ENCODE results near the gene ABCC2. TPM values are rescaled to one million over a fixed set of nuclear protein-coding genes. Genes with fewer than 3 reads are reported as not detected.

ABCC2 gene
- total RNA-seq, 4 donors from 2014 or later: 9.9 to 156 (median 64.6) TPM

- Histone ChIP-seq H3K9me3 (no peaks in the 10 kb centered on the region), H3K27me3 (no peaks in the 10 kb centered on the region), H3K4me3 (no peak overlapping the region), H3K4me1 (no peaks in the 10 kb centered on the region), H3K36me3 (peaks cover 0 to 53% (median 0%) of the 10 kb centered on the region in 3 donors), H3K27ac (no peak overlapping the region)
- DNase-seq: no peak
- TF ChIP-seq POLR2A (IDR thresholded peaks at IDR 0.05) (no peak), CTCF (IDR thresholded peaks at IDR 0.05) (no peak)
Measured at GRCh38 chr10:99875473-99875872, 93.0 kb downstream of the ABCC2 start.

- no peak for DNase-seq
- H3K9me3 ChIP-seq: no peaks in the 10 kb centered on the region
- no peak overlapping the region for H3K4me3 ChIP-seq
- H3K36me3 ChIP-seq: peaks cover 0 to 95% (median 0%) of the 10 kb centered on the region in 3 donors
- TF ChIP-seq CTCF (IDR thresholded peaks at IDR 0.05): no peak
- no peak for TF ChIP-seq POLR2A (IDR thresholded peaks at IDR 0.05)
- peak overlapping the region in 2 of 4 donors; percentile 30 to 36 for H3K27ac ChIP-seq
- no peaks in the 10 kb centered on the region for H3K4me1 ChIP-seq
- no peaks in the 10 kb centered on the region for H3K27me3 ChIP-seq
Measured at GRCh38 chr10:99880080-99880835, 97.8 kb downstream of the ABCC2 start.

DNA sequence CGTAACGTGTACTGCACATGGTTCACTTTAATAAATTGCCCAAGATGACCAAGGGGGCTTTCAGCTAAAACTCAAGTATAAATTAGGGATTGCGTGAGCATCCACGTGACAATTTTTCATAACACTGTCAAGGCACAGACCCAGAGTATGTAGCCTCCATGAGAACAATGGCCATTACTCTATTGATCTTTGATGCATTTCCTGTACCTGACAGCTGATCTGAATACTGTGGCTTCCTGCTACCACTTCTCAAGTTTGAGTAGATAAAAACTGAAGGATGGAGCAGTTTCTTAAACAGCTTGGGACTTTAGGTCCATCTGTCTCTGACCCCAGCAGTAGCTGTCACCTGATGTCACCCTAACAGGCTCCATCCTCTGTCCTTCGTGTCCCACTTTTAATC is 98.9 kb downstream of the ABCC2 start:
- H3K36me3 ChIP-seq: peaks cover 0 to 99% (median 0%) of the 10 kb centered on the region in 3 donors
- TF ChIP-seq POLR2A (IDR thresholded peaks at IDR 0.05) (no peak), CTCF (IDR thresholded peaks at IDR 0.05) (no peak)
- no peaks in the 10 kb centered on the region for H3K27me3 ChIP-seq
- no peak overlapping the region for H3K4me3 ChIP-seq
- no peaks in the 10 kb centered on the region for H3K4me1 ChIP-seq
- H3K9me3 ChIP-seq: no peaks in the 10 kb centered on the region
- DNase-seq: no peak
- H3K27ac ChIP-seq: no peak overlapping the region

DNA sequence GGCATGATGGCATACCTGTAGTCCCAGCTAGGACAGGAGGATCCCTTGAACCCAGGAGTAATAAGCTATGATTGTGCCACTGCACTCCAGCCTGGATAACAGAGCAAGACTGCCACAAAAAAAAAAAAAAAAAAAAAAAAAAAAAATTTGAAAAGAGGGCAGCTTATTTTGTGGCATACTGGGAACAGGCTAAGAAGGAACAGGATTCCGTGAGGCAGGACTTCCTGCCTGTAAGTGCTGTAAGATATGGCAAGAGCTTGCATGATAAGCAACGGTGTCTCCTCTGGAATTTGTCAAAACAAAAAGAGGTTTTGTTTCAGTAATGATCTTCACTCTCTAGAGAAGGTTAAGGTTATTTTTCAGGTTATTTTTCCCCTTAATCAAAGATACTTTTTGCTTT is 101.1 kb downstream of the ABCC2 start:
- Histone ChIP-seq H3K4me3 (no peak overlapping the region), H3K27ac (no peak overlapping the region), H3K36me3 (peaks cover 0 to 99% (median 0%) of the 10 kb centered on the region in 3 donors), H3K4me1 (no peaks in the 10 kb centered on the region), H3K9me3 (no peaks in the 10 kb centered on the region), H3K27me3 (no peaks in the 10 kb centered on the region)
- TF ChIP-seq POLR2A (IDR thresholded peaks at IDR 0.05) (no peak), CTCF (IDR thresholded peaks at IDR 0.05) (no peak)
- DNase-seq: no peak

GRCh38 chr10:99888622-99889021 is 106.2 kb downstream of the ABCC2 start:
- Histone ChIP-seq H3K27me3 (no peaks in the 10 kb centered on the region), H3K9me3 (no peaks in the 10 kb centered on the region), H3K27ac (no peak overlapping the region), H3K4me3 (no peak overlapping the region), H3K36me3 (peaks cover 0 to 88% (median 0%) of the 10 kb centered on the region in 3 donors), H3K4me1 (no peaks in the 10 kb centered on the region)
- TF ChIP-seq POLR2A (IDR thresholded peaks at IDR 0.05) (no peak), CTCF (IDR thresholded peaks at IDR 0.05) (no peak)
- DNase-seq: no peak
